Measurements from ENCODE around the gene SCRN2. TPM values are rescaled to one million over a fixed set of nuclear protein-coding genes. Genes with fewer than 3 reads are reported as not detected.

SCRN2 gene
- total and polyA plus RNA-seq, 2 of the 13 experiments (the other 11 are each of a cell fraction or from before 2014, with no cell fraction given): 21.7 to 29.5 TPM

GRCh38 chr17:47841488-47842291 is 617 bp upstream of the SCRN2 start (continued):
- TF ChIP-seq ZNF770 (CRISPR knock-in tag; IDR thresholded peaks at IDR 0.05) (peak; percentile 94), MEF2D (CRISPR knock-in tag; IDR thresholded peaks at IDR 0.05) (0 out of 2 replicates have a peak, but pooled peaks have one; percentile 15), FOXO1 (CRISPR knock-in tag; IDR thresholded peaks at IDR 0.05) (no peak), USF2 (IDR thresholded peaks at IDR 0.05; ENCODE audit: low read depth, low read length) (no peak), USF2 (CRISPR knock-in tag; IDR thresholded peaks at IDR 0.05; ENCODE audit: borderline replicate concordance) (no peak), IKZF1 (IDR thresholded peaks at IDR 0.05) (no peak), PHF5A (CRISPR knock-in tag; IDR thresholded peaks at IDR 0.05; ENCODE audit: low read depth, unreplicated experiment) (peak; percentile 9), ZNF382 (CRISPR knock-in tag; IDR thresholded peaks at IDR 0.05; ENCODE audit: borderline replicate concordance) (no peak), ZNF580 (CRISPR knock-in tag; IDR thresholded peaks at IDR 0.05; ENCODE audit: borderline replicate concordance, low read depth) (peak; percentile 16; the same call in 1 of the 2 replicates), ZNF407 (CRISPR knock-in tag; IDR thresholded peaks at IDR 0.05; ENCODE audit: not compliant biosample characterization) (no peak), ZFP36L2 (CRISPR knock-in tag; IDR thresholded peaks at IDR 0.05) (no peak)

All from HepG2 (cell line).